DOHH2 (cell line): Measurements from ENCODE around the gene MYLK.

Experiments used
- H3F3A ChIP-seq: fragments of 200-600 bp; sonication (generic), shearing (Covaris generic); 2 replicates; pipeline ENCODE4 v1.6.0; 2016; ENCODE audit warnings: antibody characterized with exemption, mild to moderate bottlenecking; ENCODE audit not compliant: control insufficient read depth, insufficient read depth
- H3K27ac ChIP-seq: fragments of 200-600 bp; sonication (generic); 2 replicates; pipeline ENCODE4 v1.5.1; 2014; ENCODE audit warnings: low read depth, mild to moderate bottlenecking, low read length, moderate library complexity
- H3K27me3 ChIP-seq: fragments of 200-600 bp; sonication (generic); 2 replicates; pipeline ENCODE4 v1.6.1; 2014; ENCODE audit warnings: mild to moderate bottlenecking, low read length, mixed read lengths; ENCODE audit not compliant: control insufficient read depth
- H3K36me3 ChIP-seq: fragments of 200-600 bp; sonication (generic); 2 replicates; pipeline ENCODE4 v1.6.1; 2014; ENCODE audit warnings: mild to moderate bottlenecking, low read length, moderate library complexity, mixed read lengths; ENCODE audit not compliant: control insufficient read depth
- H3K4me1 ChIP-seq: fragments of 200-600 bp; sonication (generic); 2 replicates; pipeline ENCODE4 v1.6.1; 2014; ENCODE audit warnings: mild to moderate bottlenecking, low read length, mixed read lengths; ENCODE audit not compliant: control insufficient read depth
- H3K4me2 ChIP-seq: fragments of 200-600 bp; sonication (generic); 2 replicates; pipeline ENCODE4 v1.6.0; 2014; ENCODE audit warnings: mild to moderate bottlenecking, low read length, moderate library complexity
- H3K4me3 ChIP-seq: fragments of 200-600 bp; sonication (generic); 2 replicates; pipeline ENCODE4 v1.5.1; 2014; ENCODE audit warnings: mild to moderate bottlenecking, low read length, mixed read lengths
- H3K79me2 ChIP-seq: fragments of 200-600 bp; sonication (generic); 2 replicates; pipeline ENCODE4 v1.6.1; 2014; ENCODE audit warnings: mild to moderate bottlenecking, low read length, mixed read lengths; ENCODE audit not compliant: control insufficient read depth
- H3K9me2 ChIP-seq: fragments of 200-600 bp; sonication (generic); replicated peaks from 2 replicates; pipeline ENCODE4 v1.6.1; 2014; ENCODE audit warnings: mild to moderate bottlenecking, low read length, mixed read lengths; ENCODE audit not compliant: control insufficient read depth
- H3K9me3 ChIP-seq: fragments of 200-600 bp; sonication (generic); 2 replicates; pipeline ENCODE4 v1.6.1; 2014; ENCODE audit warnings: antibody characterized with exemption, low read length, mixed read lengths; ENCODE audit not compliant: control insufficient read depth, insufficient read depth
- H4K20me1 ChIP-seq: fragments of 200-600 bp; sonication (generic); 2 replicates; pipeline ENCODE4 v1.6.0; 2014; ENCODE audit warnings: low read depth, mild to moderate bottlenecking, antibody characterized with exemption, low read length, moderate library complexity; ENCODE audit not compliant: control insufficient read depth, insufficient read depth
- EZH2phosphoT487 ChIP-seq: fragments of 200-600 bp; sonication (generic); IDR thresholded peaks from 2 replicates; pipeline ENCODE4 v1.6.1; 2017; ENCODE audit warnings: borderline replicate concordance, mild to moderate bottlenecking, antibody characterized with exemption, low read length, moderate library complexity, mixed read lengths
- TF ChIP-seq, protein P1 (sequence below): fragments of 200-600 bp; sonication (generic); IDR thresholded peaks from one replicate; pipeline ENCODE4 v1.5.1; 2014; ENCODE audit warnings: antibody characterized with exemption, mild to moderate bottlenecking, low read depth, low read length; ENCODE audit not compliant: poor library complexity, severe bottlenecking

The MYLK gene

DNA sequence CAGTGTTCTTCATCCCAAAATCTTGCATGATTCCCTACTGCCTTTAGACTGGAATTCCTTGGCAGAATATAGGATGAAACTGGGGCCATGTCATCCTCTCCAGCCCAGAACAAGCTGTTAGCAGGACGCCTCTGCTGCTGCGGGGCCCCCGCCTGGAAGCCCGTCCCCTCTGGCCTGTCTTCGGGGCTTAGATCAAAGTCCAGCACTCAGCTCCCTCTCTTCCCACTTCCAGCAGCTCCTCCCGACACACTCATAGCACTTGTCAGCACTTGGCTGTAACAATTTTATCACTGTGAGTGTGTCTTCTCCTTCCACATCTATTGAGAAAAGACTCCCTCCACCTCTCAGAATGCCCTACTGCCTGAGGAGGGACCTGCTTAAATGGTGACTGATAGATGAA is 187.3 kb downstream of the MYLK start:
- no peaks in the 10 kb centered on the region for H3K9me3 ChIP-seq
- TF ChIP-seq, protein P1, sequence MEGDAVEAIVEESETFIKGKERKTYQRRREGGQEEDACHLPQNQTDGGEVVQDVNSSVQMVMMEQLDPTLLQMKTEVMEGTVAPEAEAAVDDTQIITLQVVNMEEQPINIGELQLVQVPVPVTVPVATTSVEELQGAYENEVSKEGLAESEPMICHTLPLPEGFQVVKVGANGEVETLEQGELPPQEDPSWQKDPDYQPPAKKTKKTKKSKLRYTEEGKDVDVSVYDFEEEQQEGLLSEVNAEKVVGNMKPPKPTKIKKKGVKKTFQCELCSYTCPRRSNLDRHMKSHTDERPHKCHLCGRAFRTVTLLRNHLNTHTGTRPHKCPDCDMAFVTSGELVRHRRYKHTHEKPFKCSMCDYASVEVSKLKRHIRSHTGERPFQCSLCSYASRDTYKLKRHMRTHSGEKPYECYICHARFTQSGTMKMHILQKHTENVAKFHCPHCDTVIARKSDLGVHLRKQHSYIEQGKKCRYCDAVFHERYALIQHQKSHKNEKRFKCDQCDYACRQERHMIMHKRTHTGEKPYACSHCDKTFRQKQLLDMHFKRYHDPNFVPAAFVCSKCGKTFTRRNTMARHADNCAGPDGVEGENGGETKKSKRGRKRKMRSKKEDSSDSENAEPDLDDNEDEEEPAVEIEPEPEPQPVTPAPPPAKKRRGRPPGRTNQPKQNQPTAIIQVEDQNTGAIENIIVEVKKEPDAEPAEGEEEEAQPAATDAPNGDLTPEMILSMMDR: no peak
- no peak for TF ChIP-seq EZH2phosphoT487
- no peak overlapping the region for H3K4me3 ChIP-seq
- H3K36me3 ChIP-seq: no peaks in the 10 kb centered on the region
- H3K4me1 ChIP-seq: peaks cover 9% of the 10 kb centered on the region
- H3K79me2 ChIP-seq: no peaks in the 10 kb centered on the region
- no peak overlapping the region for H3K4me2 ChIP-seq
- no peaks in the 10 kb centered on the region for H4K20me1 ChIP-seq
- H3K27me3 ChIP-seq: peaks cover 3% of the 10 kb centered on the region; the same call in 1 of the 2 replicates
- no peaks in the 10 kb centered on the region for H3K9me2 ChIP-seq
- H3K27ac ChIP-seq: no peak overlapping the region
- H3F3A ChIP-seq: no peaks in the 10 kb centered on the region

DNA sequence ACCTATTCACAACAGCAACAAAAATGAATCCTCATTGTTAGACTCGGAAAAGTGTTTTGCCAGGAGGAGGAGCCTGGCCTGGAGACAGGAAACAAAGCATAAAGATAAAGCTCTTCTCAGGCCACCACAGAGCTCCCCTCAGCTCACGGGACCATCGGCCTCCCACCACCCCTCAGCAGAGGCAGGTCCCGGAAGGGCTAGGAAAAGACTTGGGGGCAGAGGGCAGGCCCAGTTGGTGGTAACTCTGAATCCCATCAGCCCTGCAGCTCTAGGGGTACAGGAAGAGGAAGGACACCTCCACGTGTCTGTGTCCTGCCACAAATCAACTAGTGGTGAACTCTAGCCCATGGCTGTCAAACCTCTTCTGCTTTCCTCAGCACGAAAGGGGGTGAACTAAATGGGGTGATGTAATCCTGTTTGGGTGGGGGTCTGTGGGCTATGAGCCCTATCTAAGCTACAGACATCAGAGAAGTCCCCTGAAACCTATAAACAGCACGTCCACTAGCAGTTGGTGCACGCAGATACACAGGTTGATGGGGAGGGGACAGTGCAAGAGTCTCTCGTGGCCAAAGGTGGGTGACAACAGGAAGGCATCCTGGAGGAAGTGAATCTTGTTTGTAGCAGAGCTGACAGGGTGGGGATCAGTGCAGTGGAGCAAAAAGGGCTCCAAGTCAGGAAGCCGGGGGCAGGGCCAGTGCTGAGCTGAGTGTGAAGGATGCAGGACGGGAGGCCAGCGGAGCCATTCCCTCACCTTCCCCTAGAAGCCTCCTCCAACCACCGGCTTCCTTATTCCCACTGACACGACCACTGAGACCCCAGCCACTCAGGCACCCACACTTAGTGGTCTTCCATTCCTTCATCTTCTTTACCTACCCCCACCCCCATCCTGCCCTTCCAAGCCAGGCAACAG is 188.1 kb downstream of the MYLK start:
- Histone ChIP-seq H3K27ac (no peak overlapping the region), H3F3A (no peaks in the 10 kb centered on the region), H4K20me1 (no peaks in the 10 kb centered on the region), H3K4me3 (no peak overlapping the region), H3K4me1 (peaks cover 9% of the 10 kb centered on the region), H3K9me3 (no peaks in the 10 kb centered on the region), H3K27me3 (peaks cover 3% of the 10 kb centered on the region; the same call in 1 of the 2 replicates), H3K9me2 (no peaks in the 10 kb centered on the region), H3K4me2 (no peak overlapping the region), H3K36me3 (no peaks in the 10 kb centered on the region), H3K79me2 (no peaks in the 10 kb centered on the region)
- no peak for TF ChIP-seq EZH2phosphoT487
- TF ChIP-seq, protein P1: no peak

DNA sequence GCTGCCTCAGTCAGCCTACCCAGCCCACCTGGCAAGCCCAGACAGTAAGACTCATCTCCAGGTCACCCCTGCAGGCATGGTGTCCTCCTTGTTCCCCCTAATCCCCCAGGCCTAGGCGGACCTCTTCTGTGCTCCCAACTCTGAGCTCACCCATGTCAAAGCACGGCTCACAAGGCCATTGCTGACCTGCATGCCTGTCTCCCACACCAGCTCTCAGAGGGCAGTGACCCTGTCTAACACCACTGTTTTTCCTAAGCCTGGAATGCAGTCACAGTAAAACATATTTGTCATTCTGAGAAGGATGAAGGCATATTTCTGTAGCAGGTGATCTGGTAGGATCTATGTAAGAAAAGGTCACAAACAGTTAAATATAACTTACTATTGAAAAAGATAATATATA is 189.0 kb downstream of the MYLK start:
- Histone ChIP-seq H4K20me1 (no peaks in the 10 kb centered on the region), H3K27me3 (peaks cover 3% of the 10 kb centered on the region; the same call in 1 of the 2 replicates), H3K9me2 (no peaks in the 10 kb centered on the region), H3K4me1 (peaks cover 9% of the 10 kb centered on the region), H3K4me3 (no peak overlapping the region), H3K79me2 (no peaks in the 10 kb centered on the region), H3F3A (no peaks in the 10 kb centered on the region), H3K9me3 (no peaks in the 10 kb centered on the region), H3K27ac (no peak overlapping the region), H3K4me2 (no peak overlapping the region), H3K36me3 (no peaks in the 10 kb centered on the region)
- TF ChIP-seq EZH2phosphoT487: no peak
- TF ChIP-seq, protein P1: no peak
